NCI-H2196 treated with DMSO at 0.1 percent for 48 hours (cell line): ENCODE results near the gene RBM8A.

Experiments
- DNase-seq: peaks from one replicate; lab custom pipeline; 2025; ENCODE audit not compliant: unreplicated experiment; lab: John Stamatoyannopoulos, UW

RBM8A gene

GRCh38 chr1:145918144-145918991, 8.9 kb downstream of the RBM8A start, which contains the start of gene PEX11B:
Gene PEX11B, minus strand, starts transcription at chr1:145918717. Its CDS starts 29 bp downstream, at chr1:145918688.
- peak; percentile 73 for DNase-seq

- DNase-seq: no peak
Measured at GRCh38 chr1:145917595-145917994, 9.7 kb downstream of the RBM8A start.

- DNase-seq: no peak
Measured at GRCh38 chr1:145916745-145917144, 10.5 kb downstream of the RBM8A start.

- DNase-seq: no peak
Measured at GRCh38 chr1:145912128-145912641, 15.1 kb downstream of the RBM8A start.

GRCh38 chr1:145908653-145909052, 18.6 kb downstream of the RBM8A start:
- no peak for DNase-seq

- DNase-seq: no peak
Measured at GRCh38 chr1:145906954-145907753, 20.1 kb downstream of the RBM8A start.

GRCh38 chr1:145901312-145902021, 25.8 kb downstream of the RBM8A start:
- DNase-seq: no peak

DNA sequence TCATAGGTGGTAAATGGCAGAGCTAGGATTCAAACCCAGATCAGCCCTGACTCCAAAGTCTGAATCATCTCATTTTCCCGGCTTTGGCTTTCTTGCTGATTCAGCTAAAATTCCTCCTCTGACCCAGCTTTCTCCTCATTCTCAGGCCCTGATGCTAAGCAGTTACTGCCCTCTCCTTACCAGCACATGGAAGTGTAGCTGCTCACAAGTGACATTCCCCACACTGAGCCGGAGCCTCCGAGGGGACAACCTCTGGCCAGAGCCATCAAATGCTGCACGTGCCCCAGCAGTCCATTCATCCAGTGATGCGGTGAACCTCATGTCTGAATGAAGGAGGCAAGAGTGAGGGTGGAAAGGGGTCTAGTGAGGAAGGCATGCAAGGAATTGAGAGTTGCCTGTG, 28.5 kb downstream of the RBM8A start:
- no peak for DNase-seq

- no peak for DNase-seq
Measured at GRCh38 chr1:145897969-145898368, 29.3 kb downstream of the RBM8A start.

DNA sequence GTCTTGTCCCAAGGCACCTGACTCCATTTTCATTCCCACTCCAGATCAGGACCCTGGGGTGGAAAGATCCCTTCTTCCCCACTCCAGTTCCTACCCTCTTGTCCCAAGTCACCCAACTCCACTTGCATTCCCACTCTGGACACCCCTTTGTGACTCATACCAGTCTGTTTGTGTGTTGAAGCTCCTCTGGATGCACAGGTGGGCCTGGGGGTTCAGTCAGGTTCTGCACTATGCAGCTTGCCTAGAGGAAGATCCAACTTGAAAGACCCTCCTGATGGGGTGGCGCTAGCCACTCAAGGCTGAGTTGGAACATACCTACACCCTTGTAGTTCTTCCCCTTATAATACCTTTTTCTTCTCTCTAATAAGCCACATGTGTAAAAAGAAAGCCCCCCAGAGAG, 31.8 kb downstream of the RBM8A start:
- no peak for DNase-seq

- DNase-seq: no peak
Measured at GRCh38 chr1:145893306-145894055, 33.8 kb downstream of the RBM8A start.

GRCh38 chr1:145892486-145893087, 34.7 kb downstream of the RBM8A start:
- no peak for DNase-seq

GRCh38 chr1:145891587-145892485, 35.4 kb downstream of the RBM8A start:
- peak; percentile 97 for DNase-seq

DNA sequence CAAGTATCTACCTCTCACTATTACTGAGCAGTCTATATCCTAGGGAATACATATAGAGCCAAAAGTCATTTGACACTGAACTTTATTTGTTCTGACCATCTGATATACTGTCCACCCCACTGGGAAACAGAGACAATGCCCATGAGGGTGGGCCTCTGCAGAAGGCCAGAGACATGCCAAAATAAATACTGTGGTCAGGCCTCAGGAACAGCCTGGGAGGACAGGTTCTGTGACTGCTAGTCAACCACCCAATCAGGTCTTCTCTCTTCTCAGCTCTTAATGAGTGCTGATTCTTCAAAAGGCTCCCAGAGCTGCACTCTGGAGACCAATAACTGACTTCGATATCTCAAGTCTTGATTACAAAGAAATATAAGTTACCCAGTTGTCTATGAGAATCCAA, 36.1 kb downstream of the RBM8A start:
- peak; percentile 35 for DNase-seq

DNA sequence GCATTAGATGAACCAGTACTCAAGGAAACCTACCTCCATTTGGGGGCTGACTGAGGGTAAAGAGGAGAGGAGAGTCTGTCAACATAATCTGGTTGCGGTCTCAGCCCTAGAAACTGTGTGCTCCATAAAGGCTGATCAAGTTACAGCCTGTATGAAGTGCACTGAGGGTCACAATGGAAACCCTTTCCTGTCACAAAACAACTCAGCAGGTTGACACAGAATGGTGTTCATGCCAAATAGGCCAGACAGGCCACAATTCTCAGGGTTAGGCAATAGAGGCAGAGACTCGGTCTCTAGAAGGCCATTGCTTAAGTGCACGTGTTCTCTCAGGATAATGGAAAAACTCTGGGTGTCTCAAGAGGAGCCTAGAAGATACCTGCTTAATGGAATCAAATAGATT, 37.6 kb downstream of the RBM8A start:
- no peak for DNase-seq

GRCh38 chr1:145887631-145888030, 39.7 kb downstream of the RBM8A start:
- no peak for DNase-seq

GRCh38 chr1:145886816-145887215, 40.5 kb downstream of the RBM8A start:
- DNase-seq: no peak

- no peak for DNase-seq
Measured at GRCh38 chr1:145886390-145886789, 40.9 kb downstream of the RBM8A start.

DNA sequence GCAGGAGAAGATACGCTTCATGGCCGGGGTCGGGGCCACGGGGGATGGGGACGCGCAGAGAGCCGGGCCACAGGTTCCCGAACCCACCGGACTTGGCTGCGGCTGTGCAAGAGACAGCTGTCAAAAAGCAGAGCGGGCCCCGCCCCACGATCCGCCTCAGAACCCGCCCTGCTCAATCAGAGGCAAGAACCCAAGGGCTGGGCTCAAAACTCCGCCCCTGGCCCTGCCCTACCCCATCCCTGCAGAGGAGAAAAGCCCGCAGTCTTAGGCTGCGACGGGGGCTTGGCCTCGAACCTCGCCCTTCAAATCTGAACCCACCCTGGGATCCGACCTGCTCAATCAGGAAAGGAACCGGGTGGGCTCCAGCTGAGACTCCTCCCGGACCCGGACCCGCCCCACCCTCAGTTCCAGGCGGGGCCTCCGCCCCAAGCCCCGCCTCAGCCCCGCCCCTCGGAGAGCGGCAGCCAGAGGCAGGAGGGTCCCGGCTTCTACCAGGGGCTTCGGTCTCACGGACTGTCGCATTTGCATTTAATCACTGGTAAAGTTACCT, 41.5 kb downstream of the RBM8A start, which contains the start of gene ANKRD35:
Gene ANKRD35 (minus strand): TSS at position 129 of the 550 bp plus-strand sequence. CDS start 108 bp downstream, at position 21.
- DNase-seq: peak; percentile 74
